ENCODE results near the gene KRT9. TPM values are rescaled to one million over a fixed set of nuclear protein-coding genes. Genes with fewer than 3 reads are reported as not detected.

The KRT9 gene
- total and polyA plus RNA-seq, 7 donors, result not detected

- Histone ChIP-seq H3K27ac (no peak overlapping the region), H3K4me3 (no peak overlapping the region), H3K27me3 (no peaks in the 10 kb centered on the region), H3K4me1 (no peaks in the 10 kb centered on the region), H3K9me3 (peaks cover 0 to 10% (median 5%) of the 10 kb centered on the region in 4 donors), H3K36me3 (no peaks in the 10 kb centered on the region)
- WGBS, 2 donors, result 9 to 54% methylated on average over 2 of the region's 2 CpGs
- TF ChIP-seq EP300 (IDR thresholded peaks at IDR 0.05), result no peak
- intact Hi-C loops (cut with DNase I), result no loop called here
- DNase-seq, result no peak
Measured at GRCh38 chr17:41602524-41602923, 30.7 kb upstream of the KRT9 start.

DNA sequence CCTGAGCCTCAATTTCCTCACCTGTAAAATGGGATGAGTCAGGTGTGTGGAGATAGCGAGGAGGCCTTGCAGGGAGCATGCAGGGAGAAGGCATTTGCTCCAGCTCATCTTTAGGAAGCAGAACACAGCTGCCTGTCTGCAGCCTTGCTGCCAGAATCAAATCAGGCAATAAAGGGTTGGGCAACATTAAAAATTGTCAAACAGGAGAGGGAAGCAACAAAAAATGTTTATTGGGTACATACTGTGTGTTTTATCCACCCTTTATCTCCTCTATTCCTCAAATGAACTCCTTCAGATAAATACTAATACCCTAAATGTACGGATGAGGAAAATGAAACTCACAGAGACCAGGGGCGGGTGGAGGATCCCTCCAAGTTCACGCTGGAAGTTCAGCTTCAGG lies 28.5 kb upstream of the KRT9 start:
- DNase-seq, result no peak
- TF ChIP-seq POLR2AphosphoS5 (IDR thresholded peaks at IDR 0.05), result no peak
- no peak for TF ChIP-seq EP300 (IDR thresholded peaks at IDR 0.05)
- TF ChIP-seq POLR2A (IDR thresholded peaks at IDR 0.05), result no peak
- no peak for TF ChIP-seq CTCF (IDR thresholded peaks at IDR 0.05)
- Histone ChIP-seq H3K4me1 (no peaks in the 10 kb centered on the region), H3K36me3 (no peaks in the 10 kb centered on the region), H3K27ac (no peak overlapping the region), H3K4me3 (no peak overlapping the region), H3K27me3 (no peaks in the 10 kb centered on the region), H3K9me3 (no peaks in the 10 kb centered on the region)
- WGBS, 2 donors, result 71 to 83% methylated on average over 4 of the region's 4 CpGs
- intact Hi-C loops (cut with DNase I), result no loop called here

- DNase-seq, result no peak
- Histone ChIP-seq H3K27me3 (no peaks in the 10 kb centered on the region), H3K4me1 (no peaks in the 10 kb centered on the region), H3K9me3 (no peaks in the 10 kb centered on the region), H3K27ac (no peak overlapping the region), H3K36me3 (no peaks in the 10 kb centered on the region), H3K4me3 (no peak overlapping the region)
- intact Hi-C loops (cut with DNase I), result no loop called here
- whole genome bisulfite sequencing, 2 donors, result 74 to 83% methylated on average over 1 of the region's 1 CpG
- no peak for TF ChIP-seq EP300 (IDR thresholded peaks at IDR 0.05)
- no peak for TF ChIP-seq POLR2AphosphoS5 (IDR thresholded peaks at IDR 0.05)
- no peak for TF ChIP-seq CTCF (IDR thresholded peaks at IDR 0.05)
Measured at GRCh38 chr17:41599680-41600079, 27.8 kb upstream of the KRT9 start.

DNA sequence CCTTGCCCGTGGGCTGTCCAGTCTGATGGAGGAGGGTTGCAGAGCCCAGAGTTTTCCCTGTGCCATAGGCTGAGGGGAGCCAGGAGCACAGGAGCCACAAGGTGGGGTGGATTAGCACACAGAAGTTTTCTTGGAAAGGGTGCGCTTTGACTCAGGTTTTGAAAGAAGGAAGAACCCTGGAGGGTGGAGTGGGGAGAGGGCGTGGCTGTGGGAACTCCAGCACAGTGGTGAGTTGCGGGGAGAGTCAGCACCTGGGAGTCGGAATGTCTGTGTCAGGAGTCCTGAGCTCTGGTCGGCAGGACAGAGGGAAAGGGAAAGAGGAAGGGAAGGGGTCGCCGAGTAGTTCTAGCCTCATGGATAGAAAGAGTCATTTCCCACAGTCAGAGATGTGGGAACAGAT lies 23.7 kb upstream of the KRT9 start:
- Histone ChIP-seq H3K36me3 (no peaks in the 10 kb centered on the region), H3K4me3 (no peak overlapping the region), H3K9me3 (no peaks in the 10 kb centered on the region), H3K4me1 (no peaks in the 10 kb centered on the region), H3K27ac (no peak overlapping the region), H3K27me3 (peaks cover 0 to 2% (median 0%) of the 10 kb centered on the region in 3 donors)
- peak; percentile 39 for DNase-seq
- TF ChIP-seq CTCF (IDR thresholded peaks at IDR 0.05), result no peak
- no peak for TF ChIP-seq POLR2AphosphoS5 (IDR thresholded peaks at IDR 0.05)
- TF ChIP-seq EP300 (IDR thresholded peaks at IDR 0.05), result no peak
- no peak for TF ChIP-seq POLR2A (IDR thresholded peaks at IDR 0.05)
- WGBS, 2 donors, result 40 to 73% methylated on average over 8 of the region's 8 CpGs
- intact Hi-C loops (cut with DNase I), result no loop called here

DNA sequence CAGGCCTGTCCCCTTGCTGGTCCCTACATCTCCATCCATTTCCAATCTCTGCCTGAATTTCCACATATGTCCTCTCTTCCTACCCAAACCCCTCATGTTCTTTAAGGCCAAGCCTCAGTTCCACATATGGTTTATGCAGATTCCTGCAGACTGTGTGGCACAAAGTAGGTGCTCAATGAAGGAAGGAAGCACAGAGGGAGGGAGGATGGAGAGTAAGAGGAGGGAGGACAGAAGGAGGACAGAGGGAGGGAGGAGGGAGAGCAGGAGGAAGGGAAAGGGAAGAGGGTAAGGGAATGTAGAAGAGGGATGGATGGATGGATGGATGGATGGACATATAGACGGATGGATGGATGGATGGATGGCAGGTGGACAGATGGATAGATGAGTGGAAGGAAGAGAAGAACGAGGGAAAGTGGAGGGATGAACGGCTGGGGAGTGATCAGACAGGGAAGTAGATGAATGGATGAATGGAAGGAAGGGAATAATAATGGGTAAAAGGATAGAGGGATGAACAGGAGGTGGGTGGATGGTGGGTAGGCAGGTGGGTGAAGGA lies 22.6 kb upstream of the KRT9 start:
- no peaks in the 10 kb centered on the region for H3K9me3 ChIP-seq
- no peak for DNase-seq
- intact Hi-C loops (cut with DNase I), result no loop called here
- H3K27me3 ChIP-seq, result peaks cover 0 to 2% (median 0%) of the 10 kb centered on the region in 3 donors
- H3K27ac ChIP-seq, result no peak overlapping the region
- no peaks in the 10 kb centered on the region for H3K36me3 ChIP-seq
- H3K4me3 ChIP-seq, result no peak overlapping the region
- H3K4me1 ChIP-seq, result no peaks in the 10 kb centered on the region
- TF ChIP-seq CTCF (IDR thresholded peaks at IDR 0.05) (no peak), POLR2AphosphoS5 (IDR thresholded peaks at IDR 0.05) (no peak), POLR2A (IDR thresholded peaks at IDR 0.05) (no peak), EP300 (IDR thresholded peaks at IDR 0.05) (no peak)
- WGBS, 2 donors, result 42 to 72% methylated on average over 3 of the region's 3 CpGs
